Colonic mucosa (tissue), 4 donors: ENCODE results near the gene LDAF1. TPM values are rescaled to one million over a fixed set of nuclear protein-coding genes. Genes with fewer than 3 reads are reported as not detected.

ENCODE experiments used
- DNase-seq: peaks from one replicate; pipeline ENCODE4 v3.0.0-alpha.2; 2020
- H3K27ac ChIP-seq: fragments of 200-600 bp; one replicate; pipeline ENCODE4 v1.8.0; 2021
- H3K27me3 ChIP-seq: fragments of 200-600 bp; one replicate; pipeline ENCODE4 v1.8.0; 2021
- H3K36me3 ChIP-seq: fragments of 200-600 bp; one replicate; pipeline ENCODE4 v1.8.0; 2021
- H3K4me1 ChIP-seq: fragments of 200-600 bp; one replicate; pipeline ENCODE4 v1.8.0; 2021; ENCODE audit warnings: mild to moderate bottlenecking
- H3K4me3 ChIP-seq: fragments of 200-600 bp; one replicate; pipeline ENCODE4 v1.8.0; 2021
- H3K9ac ChIP-seq, 2 donors: one replicate each; pipeline ENCODE4 v1.7.0; 2013; ENCODE audit warnings: control low read depth in 2 of 2, low read depth in 2 of 2, low read length in 2 of 2
- H3K9me3 ChIP-seq: fragments of 200-600 bp; one replicate; pipeline ENCODE4 v1.8.0; 2021
- CTCF ChIP-seq: fragments of 200-600 bp; IDR thresholded peaks from one replicate; pipeline ENCODE4 v1.8.0; 2022; ENCODE audit warnings: antibody characterized with exemption, mild to moderate bottlenecking
- intact Hi-C: fragments of 100-400 bp; cut with DNase I; formaldehyde crosslinking; loops from one replicate; pipeline ENCODE4 v1.14.1; 2022
- total RNA-seq, 2 donors: library from RNA; stranded (reverse); fragmentation: NEBNext Ultra II Directional in 1 of 2; extraction: Animal tissue kit (Norgen Biotek cat#: 25700) in 1 of 2; gene quantifications; one replicate each; pipeline ENCODE4 v1.2.1, GENCODE V29; 2021
- donor health status: healthy.
- donor health status: DM: no; HTN: no; CAD: no.
- donor health status: DM: no; HTN: no; CAD: no.

Gene LDAF1
- total RNA-seq, 2 donors from 2014 or later, result 25.6 to 58.2 TPM

GRCh38 chr16:21159281-21159951, 942 bp downstream of the LDAF1 start:
- H3K4me1 ChIP-seq, result peaks cover 11% of the 10 kb centered on the region
- H3K36me3 ChIP-seq, result no peaks in the 10 kb centered on the region
- peak; percentile 79 for DNase-seq
- intact Hi-C loops, result loop anchor here (5.0 to 10.0 kb wide), 2 partner anchors 143 to 1165 kb away; no protein-coding TSS in a partner anchor
- H3K9ac ChIP-seq, result peak overlapping the region; percentile 86 to 96
- TF ChIP-seq CTCF, result no peak
- no peaks in the 10 kb centered on the region for H3K27me3 ChIP-seq
- H3K27ac ChIP-seq, result peak overlapping the region; percentile 76
- H3K4me3 ChIP-seq, result peak overlapping the region; percentile 85
- H3K9me3 ChIP-seq, result no peaks in the 10 kb centered on the region

- no peaks in the 10 kb centered on the region for H3K27me3 ChIP-seq
- H3K4me3 ChIP-seq, result no peak overlapping the region
- no peak for DNase-seq
- H3K4me1 ChIP-seq, result peaks cover 11% of the 10 kb centered on the region
- no peak for TF ChIP-seq CTCF
- intact Hi-C loops, result no loop called here
- H3K9me3 ChIP-seq, result no peaks in the 10 kb centered on the region
- no peak overlapping the region for H3K27ac ChIP-seq
- H3K9ac ChIP-seq, result no peak overlapping the region
- H3K36me3 ChIP-seq, result no peaks in the 10 kb centered on the region
Measured at GRCh38 chr16:21160276-21160675, 1.8 kb downstream of the LDAF1 start.

- H3K4me3 ChIP-seq, result no peak overlapping the region
- no peaks in the 10 kb centered on the region for H3K9me3 ChIP-seq
- no peak overlapping the region for H3K27ac ChIP-seq
- intact Hi-C loops, result no loop called here
- no peak for DNase-seq
- peaks cover 11% of the 10 kb centered on the region for H3K4me1 ChIP-seq
- H3K9ac ChIP-seq, result no peak overlapping the region
- TF ChIP-seq CTCF, result no peak
- no peaks in the 10 kb centered on the region for H3K36me3 ChIP-seq
- H3K27me3 ChIP-seq, result no peaks in the 10 kb centered on the region
Measured at GRCh38 chr16:21161211-21161610, 2.7 kb downstream of the LDAF1 start.

- Histone ChIP-seq H3K9ac (no peak overlapping the region), H3K36me3 (no peaks in the 10 kb centered on the region), H3K27ac (no peak overlapping the region), H3K27me3 (no peaks in the 10 kb centered on the region), H3K4me1 (peaks cover 7% of the 10 kb centered on the region), H3K9me3 (no peaks in the 10 kb centered on the region), H3K4me3 (no peak overlapping the region)
- TF ChIP-seq CTCF, result no peak
- no peak for DNase-seq
- intact Hi-C loops, result no loop called here
Measured at GRCh38 chr16:21162661-21163151, 4.2 kb downstream of the LDAF1 start.

- no peaks in the 10 kb centered on the region for H3K36me3 ChIP-seq
- H3K27me3 ChIP-seq, result no peaks in the 10 kb centered on the region
- intact Hi-C loops, result no loop called here
- no peak overlapping the region for H3K9ac ChIP-seq
- DNase-seq, result no peak
- H3K9me3 ChIP-seq, result no peaks in the 10 kb centered on the region
- no peak for TF ChIP-seq CTCF
- H3K27ac ChIP-seq, result no peak overlapping the region
- no peak overlapping the region for H3K4me3 ChIP-seq
- H3K4me1 ChIP-seq, result peaks cover 7% of the 10 kb centered on the region
Measured at GRCh38 chr16:21163576-21163975, 5.1 kb downstream of the LDAF1 start.
